GM18508 (cell line): Measurements from ENCODE around the gene NPIPA1.
"Not testable (repeated sequence)": the region's sequence is repeated elsewhere in the genome, so short reads cannot be mapped to it uniquely, and the experiment has no call there.

Experiments used
- ATAC-seq: cut with Tn5 transposase; IDR thresholded peaks from one replicate; pipeline ENCODE4 v1.9.1; 2021; ENCODE audit warnings: moderate number of reproducible peaks; ENCODE audit not compliant: insufficient read depth, unreplicated experiment

NPIPA1 gene

GRCh38 chr16:14937143-14937542 is at the start of gene NPIPA1:
TSS of gene NPIPA1 (plus strand) at chr16:14937443. CDS start at chr16:14937443, 0 bp downstream.
- ATAC-seq: not testable (repeated sequence)

GRCh38 chr16:14892111-14892510 is 45.1 kb upstream of the NPIPA1 start:
- ATAC-seq: not testable (repeated sequence)

GRCh38 chr16:14895382-14895781 is 41.9 kb upstream of the NPIPA1 start:
- not testable (repeated sequence) for ATAC-seq

GRCh38 chr16:14896023-14896422 is 41.2 kb upstream of the NPIPA1 start:
- not testable (repeated sequence) for ATAC-seq

- ATAC-seq: not testable (repeated sequence)
Measured at GRCh38 chr16:14897006-14897664, 40.1 kb upstream of the NPIPA1 start.

- ATAC-seq: not testable (repeated sequence)
Measured at GRCh38 chr16:14898162-14898561, 39.1 kb upstream of the NPIPA1 start.

GRCh38 chr16:14903191-14903957 is 33.9 kb upstream of the NPIPA1 start:
- not testable (repeated sequence) for ATAC-seq

- not testable (repeated sequence) for ATAC-seq
Measured at GRCh38 chr16:14909744-14910143, 27.5 kb upstream of the NPIPA1 start.

- ATAC-seq: not testable (repeated sequence)
Measured at GRCh38 chr16:14910833-14911629, 26.2 kb upstream of the NPIPA1 start.

GRCh38 chr16:14911954-14912353 is 25.3 kb upstream of the NPIPA1 start:
- not testable (repeated sequence) for ATAC-seq

GRCh38 chr16:14912588-14912987 is 24.7 kb upstream of the NPIPA1 start:
- ATAC-seq: not testable (repeated sequence)

GRCh38 chr16:14918504-14918903 is 18.7 kb upstream of the NPIPA1 start:
- not testable (repeated sequence) for ATAC-seq

- ATAC-seq: not testable (repeated sequence)
Measured at GRCh38 chr16:14919837-14920600, 17.2 kb upstream of the NPIPA1 start.

GRCh38 chr16:14922285-14922684 is 15.0 kb upstream of the NPIPA1 start:
- not testable (repeated sequence) for ATAC-seq

GRCh38 chr16:14922968-14923367 is 14.3 kb upstream of the NPIPA1 start:
- not testable (repeated sequence) for ATAC-seq

- ATAC-seq: not testable (repeated sequence)
Measured at GRCh38 chr16:14923394-14924088, 13.7 kb upstream of the NPIPA1 start.

GRCh38 chr16:14924359-14924758 is 12.9 kb upstream of the NPIPA1 start:
- not testable (repeated sequence) for ATAC-seq

- not testable (repeated sequence) for ATAC-seq
Measured at GRCh38 chr16:14924982-14925381, 12.3 kb upstream of the NPIPA1 start.

GRCh38 chr16:14928064-14928714 is 9.1 kb upstream of the NPIPA1 start:
- ATAC-seq: not testable (repeated sequence)
